PC-9 (cell line): ENCODE results near the gene MCU. TPM values are rescaled to one million over a fixed set of nuclear protein-coding genes. Genes with fewer than 3 reads are reported as not detected.

Experiments
- BruUV-seq: library from RNA; stranded (reverse); fragments of 400-500 nt; replicated peaks from 2 replicates; lab custom pipeline; 2021; lab: Mats Ljungman, UMichigan
- CTCF ChIA-PET: fragments of 300-600 bp; sonication (Branson Sonifier 250); formaldehyde crosslinking; loops from one replicate; lab custom pipeline; 2022; ENCODE audit warnings: antibody characterized with exemption; lab: Charles Lee
- POLR2A ChIA-PET: fragments of 300-600 bp; sonication (Branson Sonifier 250); formaldehyde crosslinking; loops from one replicate; lab custom pipeline; 2022; ENCODE audit warnings: antibody characterized with exemption; ENCODE audit not compliant: unreplicated experiment; lab: Charles Lee
- DNase-seq, 2 experiments: peaks; one replicate each; pipeline versions ENCODE4 v3.0.0 to v3.0.0-alpha.2; 2015 to 2022; ENCODE audit warnings: mixed read lengths in 1 of 2
- H2AFZ ChIP-seq: fragments of 200-600 bp; sonication (generic); 2 replicates; pipeline ENCODE4 v1.8.1; 2017; ENCODE audit warnings: antibody characterized with exemption
- H3F3A ChIP-seq: fragments of 200-600 bp; sonication (generic); 2 replicates; pipeline ENCODE4 v1.8.1; 2017; ENCODE audit warnings: antibody characterized with exemption, mild to moderate bottlenecking, low read depth; ENCODE audit not compliant: insufficient read depth
- H3K27ac ChIP-seq: fragments of 200-600 bp; sonication (generic); 2 replicates; pipeline ENCODE4 v1.6.1; 2016; ENCODE audit warnings: mixed run types
- H3K27me3 ChIP-seq: fragments of 200-600 bp; sonication (generic); 2 replicates; pipeline ENCODE4 v1.6.1; 2016; ENCODE audit warnings: low read depth, mixed run types; ENCODE audit not compliant: insufficient read depth
- H3K36me3 ChIP-seq: fragments of 200-600 bp; sonication (generic); 2 replicates; pipeline ENCODE4 v1.6.1; 2016; ENCODE audit warnings: low read depth, mixed run types
- H3K4me1 ChIP-seq: fragments of 200-600 bp; sonication (generic); replicated peaks from 2 replicates; pipeline ENCODE4 v1.6.1; 2016; ENCODE audit warnings: mixed run types; ENCODE audit not compliant: insufficient read depth
- H3K4me2 ChIP-seq: fragments of 200-600 bp; sonication (generic); 2 replicates; pipeline ENCODE4 v1.6.1; 2017; ENCODE audit warnings: mixed run types
- H3K4me3 ChIP-seq: fragments of 200-600 bp; sonication (generic); 2 replicates; pipeline ENCODE4 v1.6.1; 2016; ENCODE audit warnings: mixed run types
- H3K79me2 ChIP-seq: fragments of 200-600 bp; sonication (generic); 2 replicates; pipeline ENCODE4 v1.6.1; 2017; ENCODE audit warnings: low read depth, mixed run types
- H3K9me2 ChIP-seq: fragments of 200-600 bp; sonication (generic); 2 replicates; pipeline ENCODE4 v1.8.1; 2017; ENCODE audit warnings: mild to moderate bottlenecking; ENCODE audit not compliant: insufficient read depth
- H3K9me3 ChIP-seq: fragments of 200-600 bp; sonication (generic); 2 replicates; pipeline ENCODE4 v1.8.1; 2016; ENCODE audit warnings: low read depth; ENCODE audit not compliant: insufficient read depth
- H4K20me1 ChIP-seq: fragments of 200-600 bp; sonication (generic); 2 replicates; pipeline ENCODE4 v1.8.1; 2017; ENCODE audit not compliant: insufficient read depth
- EZH2 ChIP-seq: fragments of 200-600 bp; sonication (generic); IDR thresholded peaks from 2 replicates; pipeline ENCODE4 v1.8.0; 2017; ENCODE audit warnings: antibody characterized with exemption, low read depth
- intact Hi-C: fragments of 100-400 bp; cut with micrococcal nuclease; formaldehyde crosslinking; loops from one replicate; pipeline ENCODE4 v1.10.0; 2022; ENCODE audit not compliant: unreplicated experiment
- total RNA-seq: library from RNA; stranded (reverse); gene quantifications from 2 replicates; pipeline ENCODE4 v1.2.3, GENCODE V29; 2021
- TF ChIP-seq, protein P1 (sequence below): fragments of 200-600 bp; sonication (generic); conservative IDR thresholded peaks from 2 replicates; pipeline ENCODE4 v1.6.1; 2017; ENCODE audit warnings: mixed run types, antibody characterized with exemption, mild to moderate bottlenecking, moderate library complexity

Gene MCU
- total RNA-seq, 1 experiment from 2014 or later: 59.5 TPM

DNA sequence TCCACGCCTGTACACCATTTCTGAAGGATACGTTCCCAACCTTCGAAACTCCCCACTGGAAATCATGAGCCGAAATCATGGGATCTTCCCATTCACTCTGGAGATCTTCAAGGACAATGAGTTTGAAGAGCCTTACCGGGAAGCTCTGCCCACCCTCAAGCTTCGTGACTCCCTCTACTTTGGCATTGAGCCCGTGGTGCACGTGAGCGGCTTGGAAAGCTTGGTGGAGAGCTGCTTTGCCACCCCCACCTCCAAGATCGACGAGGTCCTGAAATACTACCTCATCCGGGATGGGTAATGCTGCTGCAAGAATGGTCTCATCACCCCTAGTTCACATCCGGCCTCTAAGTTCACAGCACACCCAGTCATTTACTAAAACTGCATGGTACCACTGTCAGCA lies 232.4 kb downstream of the MCU start:
- no peaks in the 10 kb centered on the region for H3K79me2 ChIP-seq
- H3K4me2 ChIP-seq: no peak overlapping the region
- ChIA-PET POLR2A (no interaction called here), CTCF (no interaction called here)
- TF ChIP-seq EZH2: no peak
- TF ChIP-seq, protein P1, sequence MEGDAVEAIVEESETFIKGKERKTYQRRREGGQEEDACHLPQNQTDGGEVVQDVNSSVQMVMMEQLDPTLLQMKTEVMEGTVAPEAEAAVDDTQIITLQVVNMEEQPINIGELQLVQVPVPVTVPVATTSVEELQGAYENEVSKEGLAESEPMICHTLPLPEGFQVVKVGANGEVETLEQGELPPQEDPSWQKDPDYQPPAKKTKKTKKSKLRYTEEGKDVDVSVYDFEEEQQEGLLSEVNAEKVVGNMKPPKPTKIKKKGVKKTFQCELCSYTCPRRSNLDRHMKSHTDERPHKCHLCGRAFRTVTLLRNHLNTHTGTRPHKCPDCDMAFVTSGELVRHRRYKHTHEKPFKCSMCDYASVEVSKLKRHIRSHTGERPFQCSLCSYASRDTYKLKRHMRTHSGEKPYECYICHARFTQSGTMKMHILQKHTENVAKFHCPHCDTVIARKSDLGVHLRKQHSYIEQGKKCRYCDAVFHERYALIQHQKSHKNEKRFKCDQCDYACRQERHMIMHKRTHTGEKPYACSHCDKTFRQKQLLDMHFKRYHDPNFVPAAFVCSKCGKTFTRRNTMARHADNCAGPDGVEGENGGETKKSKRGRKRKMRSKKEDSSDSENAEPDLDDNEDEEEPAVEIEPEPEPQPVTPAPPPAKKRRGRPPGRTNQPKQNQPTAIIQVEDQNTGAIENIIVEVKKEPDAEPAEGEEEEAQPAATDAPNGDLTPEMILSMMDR: no peak
- no peak for DNase-seq
- no peaks in the 10 kb centered on the region for H3K9me2 ChIP-seq
- no peak overlapping the region for H3K27ac ChIP-seq
- no peaks in the 10 kb centered on the region for H4K20me1 ChIP-seq
- BruUV-seq: no TSS peak
- H3K36me3 ChIP-seq: no peaks in the 10 kb centered on the region
- no peaks in the 10 kb centered on the region for H3K27me3 ChIP-seq
- no peaks in the 10 kb centered on the region for H3K9me3 ChIP-seq
- H3F3A ChIP-seq: no peaks in the 10 kb centered on the region
- intact Hi-C loops: no loop called here
- no peaks in the 10 kb centered on the region for H3K4me1 ChIP-seq
- no peak overlapping the region for H3K4me3 ChIP-seq
- H2AFZ ChIP-seq: no peak overlapping the region

DNA sequence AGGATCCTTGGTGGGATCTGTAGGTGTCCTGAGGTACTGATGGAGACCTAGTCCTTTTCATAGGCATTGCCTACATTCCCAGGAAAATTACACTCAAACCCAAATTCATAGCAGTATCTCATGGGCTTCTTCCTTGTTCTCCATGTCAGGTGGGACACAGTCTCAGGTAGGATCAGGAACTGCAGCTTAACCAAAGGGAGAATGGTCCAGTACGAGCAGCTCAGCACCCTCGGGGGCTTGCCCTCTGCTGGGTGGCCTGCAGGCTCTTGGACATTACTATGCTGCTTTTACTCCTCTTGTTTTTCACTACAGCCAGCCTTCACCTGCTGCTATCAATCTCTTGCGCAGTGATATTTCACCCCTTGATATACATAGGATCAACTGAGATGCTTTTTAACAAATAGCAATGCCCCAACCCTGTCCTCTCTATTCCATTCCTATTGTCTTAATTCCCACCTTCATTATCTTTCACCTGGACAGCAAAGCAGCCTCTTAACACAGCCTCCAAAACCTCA lies 234.1 kb downstream of the MCU start:
- no TSS peak for BruUV-seq
- no peak for DNase-seq
- no peak overlapping the region for H2AFZ ChIP-seq
- H3K9me3 ChIP-seq: no peaks in the 10 kb centered on the region
- intact Hi-C loops: no loop called here
- no peaks in the 10 kb centered on the region for H4K20me1 ChIP-seq
- TF ChIP-seq, protein P1: no peak
- no peak for TF ChIP-seq EZH2
- no peaks in the 10 kb centered on the region for H3K4me1 ChIP-seq
- H3F3A ChIP-seq: no peaks in the 10 kb centered on the region
- ChIA-PET CTCF (no interaction called here), POLR2A (no interaction called here)
- H3K27me3 ChIP-seq: no peaks in the 10 kb centered on the region
- no peak overlapping the region for H3K27ac ChIP-seq
- H3K4me3 ChIP-seq: no peak overlapping the region
- H3K9me2 ChIP-seq: no peaks in the 10 kb centered on the region
- no peak overlapping the region for H3K4me2 ChIP-seq
- H3K36me3 ChIP-seq: no peaks in the 10 kb centered on the region
- H3K79me2 ChIP-seq: no peaks in the 10 kb centered on the region

DNA sequence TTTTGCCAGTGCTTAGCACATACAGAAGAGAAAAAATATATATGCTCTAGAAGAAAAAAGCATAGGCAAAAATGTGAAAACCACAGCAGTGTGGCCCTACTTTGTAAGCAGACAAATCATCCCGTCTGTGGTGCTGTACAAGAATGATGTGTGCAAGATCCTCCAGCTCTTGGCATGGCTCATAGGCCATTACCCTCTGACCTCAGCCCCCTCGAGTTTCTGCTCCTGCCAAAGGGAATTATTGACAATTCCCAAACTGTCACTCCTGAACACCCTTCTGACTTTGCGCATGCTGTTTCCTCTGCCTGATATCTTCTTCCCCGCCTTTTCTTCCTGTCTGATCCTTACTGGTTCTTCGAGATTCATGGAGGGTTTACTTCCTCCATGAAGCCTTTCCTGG lies 235.5 kb downstream of the MCU start:
- intact Hi-C loops: no loop called here
- Histone ChIP-seq H3K27ac (no peak overlapping the region), H3K9me3 (no peaks in the 10 kb centered on the region), H3K4me1 (no peaks in the 10 kb centered on the region), H3K79me2 (no peaks in the 10 kb centered on the region), H3K27me3 (no peaks in the 10 kb centered on the region), H3K4me2 (no peak overlapping the region), H2AFZ (no peak overlapping the region), H3F3A (no peaks in the 10 kb centered on the region), H3K4me3 (no peak overlapping the region), H3K9me2 (no peaks in the 10 kb centered on the region), H4K20me1 (no peaks in the 10 kb centered on the region), H3K36me3 (no peaks in the 10 kb centered on the region)
- ChIA-PET POLR2A (no interaction called here), CTCF (no interaction called here)
- DNase-seq: no peak
- BruUV-seq: no TSS peak
- no peak for TF ChIP-seq EZH2
- TF ChIP-seq, protein P1: no peak
